ENCODE results near the gene TMEM204.

TMEM204 gene

DNA sequence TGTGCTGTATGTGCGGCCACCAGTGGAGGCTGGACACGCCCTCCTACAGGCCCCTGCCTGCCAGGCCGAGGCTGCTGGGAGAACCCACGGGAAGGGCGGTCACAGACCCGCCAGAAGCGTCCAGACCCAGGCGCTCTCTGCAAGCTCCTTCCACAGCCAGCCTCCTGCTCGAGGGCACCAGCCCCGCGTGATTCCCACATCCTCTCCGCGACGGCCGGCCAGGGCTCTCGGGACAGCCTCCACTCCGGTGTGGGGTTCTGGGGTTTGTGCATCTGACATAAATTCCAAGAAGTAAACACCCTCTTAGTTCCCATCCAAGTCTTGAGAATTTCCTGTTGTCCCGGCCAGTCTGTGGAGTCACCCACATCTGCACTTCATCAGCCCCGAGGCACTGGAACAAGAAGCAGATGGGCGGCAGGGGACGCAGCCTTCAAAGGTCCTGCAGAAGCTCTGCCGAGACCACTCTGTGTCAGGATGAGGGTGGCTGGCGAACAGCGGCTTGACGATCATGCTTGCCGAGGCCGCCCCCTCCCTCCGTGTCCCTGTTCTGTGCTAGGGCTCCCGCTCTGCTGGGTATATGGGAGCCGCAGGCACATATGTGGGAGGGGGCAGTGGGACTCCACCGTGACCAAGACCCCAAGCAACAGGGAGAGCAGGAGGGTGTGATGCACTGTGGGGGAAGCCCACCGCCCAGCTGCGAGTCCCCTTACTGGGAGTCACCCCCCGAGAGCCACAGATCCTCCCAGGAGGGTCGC, 2.4 kb upstream of the TMEM204 start:
- H3K27ac ChIP-seq (ENCODE audit: insufficient read depth, low read length, poor library complexity, severe bottlenecking), result no peak overlapping the region
- no peak overlapping the region for H3K4me3 ChIP-seq (ENCODE audit: insufficient read depth, low read depth, low read length, poor library complexity, severe bottlenecking)
- no peaks in the 10 kb centered on the region for H3K9me3 ChIP-seq (ENCODE audit: control insufficient read depth, low read length)
- H3K4me1 ChIP-seq (ENCODE audit: control insufficient read depth, insufficient read depth, low read length, poor library complexity, severe bottlenecking), result peaks cover 30% of the 10 kb centered on the region
- no peaks in the 10 kb centered on the region for H3K36me3 ChIP-seq (ENCODE audit: control insufficient read depth, insufficient read depth, low read length)
- no peaks in the 10 kb centered on the region for H3K27me3 ChIP-seq (replicated peaks; ENCODE audit: control insufficient read depth, insufficient read depth, low read length, poor library complexity, severe bottlenecking)
- DNase-seq, result no peak

GRCh38 chr16:1531638-1531910, 1.9 kb upstream of the TMEM204 start:
- no peak for DNase-seq
- H3K36me3 ChIP-seq (ENCODE audit: control insufficient read depth, insufficient read depth, low read length), result peaks cover 1% of the 10 kb centered on the region
- H3K4me3 ChIP-seq (ENCODE audit: insufficient read depth, low read depth, low read length, poor library complexity, severe bottlenecking), result no peak overlapping the region
- H3K9me3 ChIP-seq (ENCODE audit: control insufficient read depth, low read length), result no peaks in the 10 kb centered on the region
- no peaks in the 10 kb centered on the region for H3K27me3 ChIP-seq (replicated peaks; ENCODE audit: control insufficient read depth, insufficient read depth, low read length, poor library complexity, severe bottlenecking)
- H3K27ac ChIP-seq (ENCODE audit: insufficient read depth, low read length, poor library complexity, severe bottlenecking), result no peak overlapping the region
- H3K4me1 ChIP-seq (ENCODE audit: control insufficient read depth, insufficient read depth, low read length, poor library complexity, severe bottlenecking), result peaks cover 32% of the 10 kb centered on the region

GRCh38 chr16:1532081-1532760, 1.2 kb upstream of the TMEM204 start:
- no peak overlapping the region for H3K27ac ChIP-seq (ENCODE audit: insufficient read depth, low read length, poor library complexity, severe bottlenecking)
- H3K4me3 ChIP-seq (ENCODE audit: insufficient read depth, low read depth, low read length, poor library complexity, severe bottlenecking), result no peak overlapping the region

DNA sequence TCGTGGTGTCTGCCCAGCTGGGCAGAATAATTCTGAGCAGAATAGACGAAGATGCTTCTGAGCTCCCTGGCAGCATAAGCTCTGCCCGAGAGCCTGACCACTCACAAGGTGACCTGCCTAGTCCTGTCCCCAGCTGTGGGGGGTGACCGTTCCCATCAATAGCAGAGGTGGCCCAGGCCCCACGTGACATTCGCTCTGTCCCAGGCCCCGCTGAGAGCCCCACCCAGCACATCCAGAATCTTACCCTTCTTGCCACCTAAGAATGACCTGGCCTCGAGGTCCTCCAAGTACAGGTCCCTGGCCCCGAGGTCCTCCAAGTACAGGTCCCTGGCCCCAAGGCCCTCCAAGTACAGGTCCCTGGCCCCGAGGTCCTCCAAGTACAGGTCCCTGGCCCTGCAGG, 695 bp upstream of the TMEM204 start:
- no peaks in the 10 kb centered on the region for H3K9me3 ChIP-seq (ENCODE audit: control insufficient read depth, low read length)
- H3K36me3 ChIP-seq (ENCODE audit: control insufficient read depth, insufficient read depth, low read length), result peaks cover 13% of the 10 kb centered on the region
- no peaks in the 10 kb centered on the region for H3K27me3 ChIP-seq (replicated peaks; ENCODE audit: control insufficient read depth, insufficient read depth, low read length, poor library complexity, severe bottlenecking)
- DNase-seq, result no peak
- H3K27ac ChIP-seq (ENCODE audit: insufficient read depth, low read length, poor library complexity, severe bottlenecking), result peak overlapping the region; percentile 67
- peaks cover 33% of the 10 kb centered on the region for H3K4me1 ChIP-seq (ENCODE audit: control insufficient read depth, insufficient read depth, low read length, poor library complexity, severe bottlenecking)
- H3K4me3 ChIP-seq (ENCODE audit: insufficient read depth, low read depth, low read length, poor library complexity, severe bottlenecking), result peak overlapping the region; percentile 82

More at GRCh38 chr16:1532081-1532760, 1.2 kb upstream of the TMEM204 start:
- no peak for DNase-seq
- peaks cover 8% of the 10 kb centered on the region for H3K36me3 ChIP-seq (ENCODE audit: control insufficient read depth, insufficient read depth, low read length)
- H3K9me3 ChIP-seq (ENCODE audit: control insufficient read depth, low read length), result no peaks in the 10 kb centered on the region
- H3K4me1 ChIP-seq (ENCODE audit: control insufficient read depth, insufficient read depth, low read length, poor library complexity, severe bottlenecking), result peaks cover 32% of the 10 kb centered on the region
- H3K27me3 ChIP-seq (replicated peaks; ENCODE audit: control insufficient read depth, insufficient read depth, low read length, poor library complexity, severe bottlenecking), result no peaks in the 10 kb centered on the region

- no peak for DNase-seq
- Histone ChIP-seq H3K36me3 (ENCODE audit: control insufficient read depth, insufficient read depth, low read length) (peaks cover 29% of the 10 kb centered on the region), H3K27me3 (replicated peaks; ENCODE audit: control insufficient read depth, insufficient read depth, low read length, poor library complexity, severe bottlenecking) (no peaks in the 10 kb centered on the region), H3K4me3 (ENCODE audit: insufficient read depth, low read depth, low read length, poor library complexity, severe bottlenecking) (peak overlapping the region; percentile 82), H3K4me1 (ENCODE audit: control insufficient read depth, insufficient read depth, low read length, poor library complexity, severe bottlenecking) (peaks cover 46% of the 10 kb centered on the region), H3K9me3 (ENCODE audit: control insufficient read depth, low read length) (no peaks in the 10 kb centered on the region), H3K27ac (ENCODE audit: insufficient read depth, low read length, poor library complexity, severe bottlenecking) (peak overlapping the region; percentile 67)
Observed at GRCh38 chr16:1534021-1535020, 855 bp downstream of the TMEM204 start.

DNA sequence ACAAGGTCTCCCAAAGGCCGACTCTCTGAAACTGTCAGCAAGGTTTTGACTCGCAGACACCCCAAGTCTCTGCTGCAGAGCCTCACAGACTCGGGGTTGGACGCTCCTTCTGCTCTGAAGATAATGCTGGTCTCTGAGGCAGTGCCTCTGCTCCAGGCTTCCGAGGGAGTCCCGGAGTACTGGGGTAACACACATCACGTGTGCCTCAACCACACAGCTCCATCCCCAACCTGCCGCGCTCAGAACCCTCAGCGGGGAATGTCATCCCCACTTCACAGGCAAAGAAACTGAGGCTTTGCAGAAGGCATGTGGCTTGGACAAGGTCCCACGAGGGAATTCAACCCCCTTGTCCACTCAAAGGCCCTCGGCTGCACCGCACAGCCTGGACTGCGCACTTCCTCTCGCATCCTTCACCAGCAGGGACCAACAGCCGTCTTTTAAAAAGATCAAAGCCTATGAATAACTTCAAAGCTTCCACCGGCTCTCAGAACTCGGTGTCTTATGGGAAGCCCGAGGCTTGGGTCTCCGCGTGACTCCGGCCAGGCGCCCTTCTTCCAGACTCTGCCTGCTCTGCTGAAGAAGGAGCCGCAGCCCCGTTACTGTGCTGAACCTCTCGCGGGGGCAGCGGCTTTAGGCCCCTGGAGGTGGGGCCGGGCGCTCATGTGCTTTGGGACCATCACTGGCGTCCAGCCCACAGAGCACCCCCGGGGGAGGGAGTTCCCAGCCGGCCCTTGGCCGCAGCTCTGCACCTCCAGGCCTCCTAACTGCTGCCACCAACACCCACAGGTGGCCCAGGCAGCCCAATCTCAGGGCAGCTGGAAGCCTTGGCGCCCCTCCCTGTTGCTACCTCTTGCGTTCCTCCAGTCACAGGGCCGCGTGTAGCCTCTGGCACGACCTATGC, 2.2 kb downstream of the TMEM204 start:
- peak overlapping the region; percentile 67 for H3K27ac ChIP-seq (ENCODE audit: insufficient read depth, low read length, poor library complexity, severe bottlenecking)
- no peak for DNase-seq
- H3K27me3 ChIP-seq (replicated peaks; ENCODE audit: control insufficient read depth, insufficient read depth, low read length, poor library complexity, severe bottlenecking), result no peaks in the 10 kb centered on the region
- H3K36me3 ChIP-seq (ENCODE audit: control insufficient read depth, insufficient read depth, low read length), result peaks cover 42% of the 10 kb centered on the region
- H3K4me3 ChIP-seq (ENCODE audit: insufficient read depth, low read depth, low read length, poor library complexity, severe bottlenecking), result peak overlapping the region; percentile 82
- peaks cover 48% of the 10 kb centered on the region for H3K4me1 ChIP-seq (ENCODE audit: control insufficient read depth, insufficient read depth, low read length, poor library complexity, severe bottlenecking)
- no peaks in the 10 kb centered on the region for H3K9me3 ChIP-seq (ENCODE audit: control insufficient read depth, low read length)

GRCh38 chr16:1536601-1537000, 3.1 kb downstream of the TMEM204 start:
- DNase-seq, result no peak
- Histone ChIP-seq H3K4me3 (ENCODE audit: insufficient read depth, low read depth, low read length, poor library complexity, severe bottlenecking) (no peak overlapping the region), H3K27ac (ENCODE audit: insufficient read depth, low read length, poor library complexity, severe bottlenecking) (peak overlapping the region; percentile 67), H3K9me3 (ENCODE audit: control insufficient read depth, low read length) (no peaks in the 10 kb centered on the region), H3K36me3 (ENCODE audit: control insufficient read depth, insufficient read depth, low read length) (peaks cover 48% of the 10 kb centered on the region), H3K4me1 (ENCODE audit: control insufficient read depth, insufficient read depth, low read length, poor library complexity, severe bottlenecking) (peaks cover 55% of the 10 kb centered on the region), H3K27me3 (replicated peaks; ENCODE audit: control insufficient read depth, insufficient read depth, low read length, poor library complexity, severe bottlenecking) (no peaks in the 10 kb centered on the region)

DNA sequence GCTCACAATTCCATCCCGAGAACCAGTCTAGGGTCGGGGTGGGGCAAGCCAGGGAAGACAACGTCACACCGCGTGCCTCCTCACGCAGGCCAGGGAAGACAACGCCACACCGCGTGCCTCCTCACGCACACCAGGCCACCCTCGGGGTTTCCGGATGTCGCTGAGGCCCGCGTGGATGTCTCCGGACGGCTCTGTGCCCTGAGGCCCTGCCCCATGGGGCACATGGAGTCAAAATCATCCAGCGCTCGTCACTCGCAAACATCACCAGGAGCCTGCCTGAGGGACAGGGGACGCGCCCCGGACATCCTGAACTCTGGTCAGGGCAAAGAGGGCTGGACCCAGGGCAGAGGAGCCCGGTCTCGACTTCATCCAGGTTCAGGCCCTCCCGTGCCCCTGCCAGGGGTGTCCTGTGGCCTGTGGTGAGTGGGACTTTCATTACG, 3.7 kb downstream of the TMEM204 start:
- H3K27me3 ChIP-seq (replicated peaks; ENCODE audit: control insufficient read depth, insufficient read depth, low read length, poor library complexity, severe bottlenecking), result no peaks in the 10 kb centered on the region
- peak overlapping the region; percentile 33 for H3K27ac ChIP-seq (ENCODE audit: insufficient read depth, low read length, poor library complexity, severe bottlenecking)
- no peak overlapping the region for H3K4me3 ChIP-seq (ENCODE audit: insufficient read depth, low read depth, low read length, poor library complexity, severe bottlenecking)
- no peak for DNase-seq
- peaks cover 56% of the 10 kb centered on the region for H3K4me1 ChIP-seq (ENCODE audit: control insufficient read depth, insufficient read depth, low read length, poor library complexity, severe bottlenecking)
- peaks cover 53% of the 10 kb centered on the region for H3K36me3 ChIP-seq (ENCODE audit: control insufficient read depth, insufficient read depth, low read length)
- no peaks in the 10 kb centered on the region for H3K9me3 ChIP-seq (ENCODE audit: control insufficient read depth, low read length)

DNA sequence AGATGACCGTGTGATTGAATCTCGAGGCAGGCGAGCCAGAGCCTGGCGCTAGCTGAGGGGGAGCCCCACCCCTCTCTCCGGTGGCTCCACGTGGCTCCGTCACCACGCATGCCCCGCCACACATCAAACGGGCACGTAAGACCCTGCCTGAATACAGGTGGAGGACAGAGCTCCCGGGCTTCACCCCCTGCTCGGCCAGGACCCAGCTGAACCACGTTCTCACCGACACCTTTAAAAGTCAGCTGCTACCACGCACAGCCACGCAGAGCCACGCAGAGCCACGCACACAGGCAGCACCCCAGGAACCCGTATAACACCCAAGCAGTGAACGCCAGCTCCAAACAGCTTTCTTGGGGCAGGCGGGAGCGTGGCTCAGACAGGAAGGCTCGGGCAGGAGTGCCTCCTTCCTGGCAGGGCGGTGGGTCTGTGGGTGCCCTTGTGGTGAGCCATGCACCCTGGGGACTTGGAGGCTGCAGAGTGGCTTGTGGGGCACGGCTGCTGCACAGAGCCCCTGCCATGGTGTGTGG, 4.4 kb downstream of the TMEM204 start:
- H3K36me3 ChIP-seq (ENCODE audit: control insufficient read depth, insufficient read depth, low read length), result peaks cover 58% of the 10 kb centered on the region
- H3K27ac ChIP-seq (ENCODE audit: insufficient read depth, low read length, poor library complexity, severe bottlenecking), result peak overlapping the region; percentile 21
- no peaks in the 10 kb centered on the region for H3K27me3 ChIP-seq (replicated peaks; ENCODE audit: control insufficient read depth, insufficient read depth, low read length, poor library complexity, severe bottlenecking)
- peaks cover 58% of the 10 kb centered on the region for H3K4me1 ChIP-seq (ENCODE audit: control insufficient read depth, insufficient read depth, low read length, poor library complexity, severe bottlenecking)
- DNase-seq, result no peak
- H3K9me3 ChIP-seq (ENCODE audit: control insufficient read depth, low read length), result no peaks in the 10 kb centered on the region
- H3K4me3 ChIP-seq (ENCODE audit: insufficient read depth, low read depth, low read length, poor library complexity, severe bottlenecking), result no peak overlapping the region

All from effector memory CD4-positive, alpha-beta T cell (primary cell).